SK-N-SH (cell line): ENCODE results near the gene C8A. TPM values are rescaled to one million over a fixed set of nuclear protein-coding genes. Genes with fewer than 3 reads are reported as not detected.

Experiments
- CTCF ChIA-PET: fragments of 300-600, 350-600 bp; formaldehyde crosslinking; extraction: SDS; loops from one replicate; lab custom pipeline; 2021; lab: Yijun Ruan, JAX
- POLR2A ChIA-PET: fragments of 350-600 bp; sonication (Branson Sonifier 250); formaldehyde crosslinking; extraction: SDS; loops from one replicate; lab custom pipeline; 2020; ENCODE audit warnings: antibody characterized with exemption, inconsistent platforms; lab: Yijun Ruan, JAX
- DNase-seq: peaks from one replicate; pipeline ENCODE4 v3.0.0; 2012
- H2AFZ ChIP-seq: fragments of 200-600 bp; sonication (generic); 2 replicates; pipeline ENCODE4 v1.8.1; 2016; ENCODE audit warnings: antibody characterized with exemption, mild to moderate bottlenecking, low read depth
- H3F3A ChIP-seq: fragments of 200-600 bp; sonication (generic); replicated peaks from 2 replicates; pipeline ENCODE3; 2016; ENCODE audit warnings: antibody characterized with exemption, mild to moderate bottlenecking; ENCODE audit not compliant: insufficient read depth
- H3K27ac ChIP-seq, 2 experiments: fragments of 200-500 bp in 1 of 2; fragments of 200-600 bp in 1 of 2; sonication (Bioruptor generic) in 1 of 2; sonication (generic), shearing (Covaris generic) in 1 of 2; 2 replicates each; pipeline versions ENCODE4 v1.5.1 to v1.6.1; 2014 to 2016; ENCODE audit warnings: low read depth in 2 of 2, inconsistent platforms in 1 of 2, low read length in 1 of 2, mild to moderate bottlenecking in 1 of 2, mixed read lengths in 1 of 2
- H3K27me3 ChIP-seq: fragments of 200-600 bp; sonication (generic), shearing (Covaris generic); 2 replicates; pipeline ENCODE4 v1.6.1; 2016; ENCODE audit warnings: mixed run types; ENCODE audit not compliant: insufficient read depth
- H3K36me3 ChIP-seq, 2 experiments: fragments of 200-500 bp in 1 of 2; fragments of 200-600 bp in 1 of 2; sonication (Bioruptor generic) in 1 of 2; sonication (generic) in 1 of 2; replicated peaks in 1 of 2; 2 replicates each; pipeline versions ENCODE3 to v1.5.1; 2014 to 2016; ENCODE audit warnings: low read length in 1 of 2, mild to moderate bottlenecking in 1 of 2; ENCODE audit not compliant: insufficient read depth in 2 of 2, control insufficient read depth in 1 of 2
- H3K4me1 ChIP-seq, 2 experiments: fragments of 200-500 bp in 1 of 2; fragments of 200-600 bp in 1 of 2; sonication (Bioruptor generic) in 1 of 2; sonication (generic), shearing (Covaris generic) in 1 of 2; 2 replicates each; pipeline versions ENCODE4 v1.5.1 to v1.6.1; 2014 to 2016; ENCODE audit warnings: low read depth in 1 of 2, low read length in 1 of 2, mixed run types in 1 of 2; ENCODE audit not compliant: insufficient read depth in 2 of 2, control insufficient read depth in 1 of 2
- H3K4me2 ChIP-seq: fragments of 200-600 bp; sonication (generic), shearing (Covaris generic); 2 replicates; pipeline ENCODE4 v1.6.1; 2017; ENCODE audit warnings: mixed run types
- H3K4me3 ChIP-seq, 2 experiments: fragments of 200-500 bp in 1 of 2; fragments of 200-600 bp in 1 of 2; sonication (Bioruptor generic) in 1 of 2; sonication (generic), shearing (Covaris generic) in 1 of 2; 2 replicates each; pipeline versions ENCODE4 v1.5.1 to v1.8.1; 2014 to 2016; ENCODE audit warnings: low read depth in 2 of 2, inconsistent platforms in 1 of 2, low read length in 1 of 2, mild to moderate bottlenecking in 1 of 2, mixed read lengths in 1 of 2, moderate library complexity in 1 of 2
- H3K79me2 ChIP-seq: fragments of 200-600 bp; sonication (generic); 2 replicates; pipeline ENCODE4 v1.8.1; 2017; ENCODE audit warnings: mild to moderate bottlenecking; ENCODE audit not compliant: insufficient read depth
- H3K9ac ChIP-seq: fragments of 200-600 bp; sonication (generic); 2 replicates; pipeline ENCODE4 v1.6.1; 2017; ENCODE audit warnings: mixed run types
- H3K9me2 ChIP-seq: fragments of 200-600 bp; sonication (generic); 2 replicates; pipeline ENCODE4 v1.6.1; 2017; ENCODE audit warnings: mixed run types
- H3K9me3 ChIP-seq: fragments of 200-600 bp; sonication (generic); 2 replicates; pipeline ENCODE4 v1.6.1; 2017; ENCODE audit warnings: mixed run types, mild to moderate bottlenecking, moderate library complexity
- H4K20me1 ChIP-seq: fragments of 200-600 bp; sonication (generic); 2 replicates; pipeline ENCODE4 v1.6.1; 2017; ENCODE audit warnings: mild to moderate bottlenecking, mixed run types; ENCODE audit not compliant: insufficient read depth
- CHD2 ChIP-seq: fragments of 150-350 bp; IDR thresholded peaks from 2 replicates; pipeline ENCODE4 v1.6.1; 2018; ENCODE audit warnings: low read length; ENCODE audit not compliant: partially characterized antibody
- ELF1 ChIP-seq: IDR thresholded peaks from 2 replicates; pipeline ENCODE4 v1.4.0; 2012
- EZH2phosphoT487 ChIP-seq: fragments of 200-600 bp; sonication (generic); IDR thresholded peaks from 2 replicates; pipeline ENCODE4 v1.6.1; 2017; ENCODE audit warnings: low read depth, mixed run types, mild to moderate bottlenecking, antibody characterized with exemption, moderate library complexity, borderline replicate concordance
- FOSL2 ChIP-seq: IDR thresholded peaks from 2 replicates; pipeline ENCODE4 v1.4.0; 2012; ENCODE audit warnings: low read depth, mild to moderate bottlenecking, moderate library complexity, borderline replicate concordance
- FOXJ3 ChIP-seq: sonication (generic); formaldehyde crosslinking; IDR thresholded peaks from 2 replicates; pipeline ENCODE4 v1.5.1; 2020; ENCODE audit warnings: mild to moderate bottlenecking, missing genetic modification reagents
- GATA2 ChIP-seq: sonication (generic); formaldehyde crosslinking; IDR thresholded peaks from 2 replicates; pipeline ENCODE4 v1.5.0; 2020; ENCODE audit warnings: mild to moderate bottlenecking, missing genetic modification reagents
- MAX ChIP-seq: IDR thresholded peaks from 2 replicates; pipeline ENCODE4 v1.4.0; 2012; ENCODE audit warnings: low read depth
- MXI1 ChIP-seq: IDR thresholded peaks from 2 replicates; pipeline ENCODE4 v1.6.1; 2012; ENCODE audit warnings: mild to moderate bottlenecking, low read depth, low read length, improper control_type of control experiment
- NRF1 ChIP-seq: IDR thresholded peaks from 2 replicates; pipeline ENCODE4 v1.6.1; 2012; ENCODE audit warnings: low read depth, mild to moderate bottlenecking, low read length
- POLR2AphosphoS5 ChIP-seq: IDR thresholded peaks from 2 replicates; pipeline ENCODE4 v1.6.1; 2012; ENCODE audit warnings: low read depth, low read length
- RCOR1 ChIP-seq: fragments of 150-350 bp; IDR thresholded peaks from 2 replicates; pipeline ENCODE4 v1.6.1; 2017; ENCODE audit warnings: antibody characterized with exemption, low read length
- RXRA ChIP-seq: IDR thresholded peaks from 2 replicates; pipeline ENCODE4 v1.4.0; 2012; ENCODE audit warnings: low read depth, mild to moderate bottlenecking, borderline replicate concordance
- SIN3A ChIP-seq: IDR thresholded peaks from 2 replicates; pipeline ENCODE4 v1.6.1; 2012; ENCODE audit warnings: low read depth, mild to moderate bottlenecking, low read length, moderate library complexity, borderline replicate concordance
- TAF1 ChIP-seq: IDR thresholded peaks from 2 replicates; pipeline ENCODE4 v1.6.1; 2012; ENCODE audit warnings: low read depth, mild to moderate bottlenecking, low read length, moderate library complexity, borderline replicate concordance
- TEAD4 ChIP-seq: IDR thresholded peaks from 2 replicates; pipeline ENCODE4 v1.4.0; 2012; ENCODE audit warnings: mild to moderate bottlenecking, borderline replicate concordance; ENCODE audit not compliant: insufficient read depth
- USF1 ChIP-seq: IDR thresholded peaks from 2 replicates; pipeline ENCODE4 v1.4.0; 2012; ENCODE audit warnings: low read depth, borderline replicate concordance
- USF2 ChIP-seq: fragments of 150-350 bp; IDR thresholded peaks from 2 replicates; pipeline ENCODE4 v1.6.1; 2017; ENCODE audit warnings: antibody characterized with exemption, low read length, low read depth, borderline replicate concordance
- WGBS: methylation state at CpG from one replicate; pipeline ENCODE4 v1.1.6; 2017; ENCODE audit warnings: low lambda C conversion rate; 5-methylcytosine and 5-hydroxymethylcytosine counted together
- polyA plus RNA-seq, 3 experiments: library from polyadenylated mRNA; depleted of rRNA; stranded (reverse); fragments of >200 nt; gene quantifications; 2 replicates each; pipeline ENCODE4 v1.2.3, GENCODE V29; 2012
- TF ChIP-seq, protein P1 (sequence below): fragments of 200-600 bp; sonication (generic); IDR thresholded peaks from 2 replicates; pipeline ENCODE4 v1.6.1; 2017; ENCODE audit warnings: antibody characterized with exemption, mild to moderate bottlenecking, moderate library complexity

The C8A gene
- polyA plus RNA-seq, 1 of the 3 experiments (the other 2 are of a cell fraction): not detected

DNA sequence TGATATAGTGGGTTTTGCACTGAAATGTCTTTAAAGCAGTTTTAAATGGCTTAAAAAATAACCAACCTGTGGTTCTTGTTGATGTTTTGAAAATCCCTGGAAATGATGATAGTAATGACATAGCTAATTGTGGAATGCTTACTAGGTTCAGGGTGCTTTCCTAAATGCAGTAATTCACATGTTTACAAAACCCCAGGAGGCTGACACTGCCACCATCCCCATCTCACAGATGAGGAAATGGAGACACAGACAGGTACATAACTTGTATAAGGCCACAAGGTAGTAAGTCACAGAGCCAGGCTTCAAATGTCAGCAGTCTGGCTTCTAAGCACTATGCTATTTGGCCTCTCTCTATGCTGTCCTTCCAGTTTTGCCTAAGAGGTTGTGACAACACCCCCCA, 70.6 kb downstream of the C8A start:
- Histone ChIP-seq H3K79me2 (no peaks in the 10 kb centered on the region), H3F3A (no peaks in the 10 kb centered on the region), H2AFZ (no peak overlapping the region), H3K4me2 (no peak overlapping the region), H3K4me3 (no peak overlapping the region), H3K9me2 (no peaks in the 10 kb centered on the region), H3K27ac (no peak overlapping the region), H3K9me3 (no peaks in the 10 kb centered on the region), H3K9ac (no peak overlapping the region), H3K27me3 (no peaks in the 10 kb centered on the region), H3K4me1 (peaks cover 0 to 6% of the 10 kb centered on the region in 2 experiments; a peak in 1 of 4 replicates), H3K36me3 (no peaks in the 10 kb centered on the region), H4K20me1 (no peaks in the 10 kb centered on the region)
- CTCF ChIA-PET: no interaction called here
- TF ChIP-seq CHD2: no peak
- TF ChIP-seq FOXJ3 (CRISPR knock-in tag): no peak
- TF ChIP-seq USF1: no peak
- no peak for TF ChIP-seq POLR2AphosphoS5
- TF ChIP-seq GATA2 (CRISPR knock-in tag): no peak
- no peak for TF ChIP-seq MXI1
- TF ChIP-seq SIN3A: no peak
- TF ChIP-seq FOSL2: no peak
- no peak for TF ChIP-seq TAF1
- TF ChIP-seq ELF1: no peak
- POLR2A ChIA-PET: no interaction called here
- DNase-seq: no peak

DNA sequence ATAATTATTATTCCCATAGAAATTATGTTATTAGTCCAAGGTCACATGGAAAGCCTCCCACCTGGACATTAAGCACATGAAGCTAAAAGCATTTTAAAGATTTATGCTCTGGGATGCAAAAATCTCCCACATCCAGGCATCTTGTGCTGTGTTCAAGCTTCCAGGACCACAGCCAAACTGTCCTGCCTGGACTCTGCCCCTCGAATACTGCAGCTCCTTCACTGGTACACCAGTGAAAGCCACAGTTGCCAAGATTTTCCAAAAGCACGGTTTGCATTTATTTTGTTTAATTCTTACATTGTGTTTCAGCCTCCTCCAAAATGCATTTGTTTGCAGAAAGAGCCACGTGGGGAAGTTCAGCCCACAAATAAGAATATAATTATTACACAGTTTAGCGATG, 72.6 kb downstream of the C8A start:
- Histone ChIP-seq H3K9me2 (no peaks in the 10 kb centered on the region), H3K4me3 (no peak overlapping the region), H3K4me1 (peaks cover 0 to 2% of the 10 kb centered on the region in 2 experiments; a peak in 1 of 4 replicates), H3K9ac (no peak overlapping the region), H3K27me3 (no peaks in the 10 kb centered on the region), H3K4me2 (no peak overlapping the region), H3K36me3 (no peaks in the 10 kb centered on the region), H2AFZ (no peak overlapping the region), H3K27ac (no peak overlapping the region), H3K79me2 (no peaks in the 10 kb centered on the region), H3K9me3 (no peaks in the 10 kb centered on the region), H3F3A (no peaks in the 10 kb centered on the region), H4K20me1 (no peaks in the 10 kb centered on the region)
- TF ChIP-seq FOXJ3 (CRISPR knock-in tag): no peak
- no peak for TF ChIP-seq RCOR1
- TF ChIP-seq NRF1: no peak
- no peak for TF ChIP-seq SIN3A
- TF ChIP-seq USF2: no peak
- TF ChIP-seq TEAD4: no peak
- TF ChIP-seq RXRA: no peak
- TF ChIP-seq TAF1: no peak
- TF ChIP-seq USF1: no peak
- TF ChIP-seq MAX: no peak
- no peak for TF ChIP-seq EZH2phosphoT487
- TF ChIP-seq, protein P1, sequence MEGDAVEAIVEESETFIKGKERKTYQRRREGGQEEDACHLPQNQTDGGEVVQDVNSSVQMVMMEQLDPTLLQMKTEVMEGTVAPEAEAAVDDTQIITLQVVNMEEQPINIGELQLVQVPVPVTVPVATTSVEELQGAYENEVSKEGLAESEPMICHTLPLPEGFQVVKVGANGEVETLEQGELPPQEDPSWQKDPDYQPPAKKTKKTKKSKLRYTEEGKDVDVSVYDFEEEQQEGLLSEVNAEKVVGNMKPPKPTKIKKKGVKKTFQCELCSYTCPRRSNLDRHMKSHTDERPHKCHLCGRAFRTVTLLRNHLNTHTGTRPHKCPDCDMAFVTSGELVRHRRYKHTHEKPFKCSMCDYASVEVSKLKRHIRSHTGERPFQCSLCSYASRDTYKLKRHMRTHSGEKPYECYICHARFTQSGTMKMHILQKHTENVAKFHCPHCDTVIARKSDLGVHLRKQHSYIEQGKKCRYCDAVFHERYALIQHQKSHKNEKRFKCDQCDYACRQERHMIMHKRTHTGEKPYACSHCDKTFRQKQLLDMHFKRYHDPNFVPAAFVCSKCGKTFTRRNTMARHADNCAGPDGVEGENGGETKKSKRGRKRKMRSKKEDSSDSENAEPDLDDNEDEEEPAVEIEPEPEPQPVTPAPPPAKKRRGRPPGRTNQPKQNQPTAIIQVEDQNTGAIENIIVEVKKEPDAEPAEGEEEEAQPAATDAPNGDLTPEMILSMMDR: no peak
- ChIA-PET POLR2A (no interaction called here), CTCF (no interaction called here)
- WGBS: 51% methylated on average over 4 of the region's 4 CpGs
- DNase-seq: no peak
